Measurements from ENCODE around the gene PCDH9. TPM values are rescaled to one million over a fixed set of nuclear protein-coding genes. Genes with fewer than 3 reads are reported as not detected.

The PCDH9 gene
- total and polyA plus RNA-seq, 10 of the 15 experiments (the other 5 are each of a cell fraction or from before 2014, with no cell fraction given) = 0.02 to 2.3 (median 0.05) TPM; not detected in 1

GRCh38 chr13:66922444-66922843 lies 307.7 kb downstream of the PCDH9 start:
- no TSS peak for BruUV-seq (replicated peaks)
- Histone ChIP-seq H2AFZ (ENCODE audit: control insufficient read depth, low read depth, low read length) (no peak overlapping the region), H3K27me3 (replicated peaks in 1 of 2; ENCODE audit: control insufficient read depth in 2 of 2, insufficient read depth in 2 of 2, low read length in 1 of 2) (no peaks in the 10 kb centered on the region), H4K20me1 (ENCODE audit: control insufficient read depth, insufficient read depth) (no peaks in the 10 kb centered on the region), H3K27ac (ENCODE audit: control insufficient read depth, insufficient read depth) (no peak overlapping the region), H3K4me2 (ENCODE audit: control insufficient read depth, insufficient read depth) (no peak overlapping the region), H3K79me2 (ENCODE audit: control insufficient read depth, insufficient read depth, low read length) (no peaks in the 10 kb centered on the region), H3K36me3 (ENCODE audit: control insufficient read depth in 2 of 2, insufficient read depth in 2 of 2, low read length in 1 of 2) (no peaks in the 10 kb centered on the region), H3K4me1 (ENCODE audit: control insufficient read depth, insufficient read depth, low read length) (no peaks in the 10 kb centered on the region), H3K9ac (ENCODE audit: control insufficient read depth, insufficient read depth, low read length) (no peak overlapping the region), H3K9me3 (replicated peaks; ENCODE audit: control insufficient read depth, insufficient read depth, low read length) (no peaks in the 10 kb centered on the region), H3K4me3 (no peak overlapping the region)
- in situ Hi-C loops (cut with MboI) (no loop called here), intact Hi-C loops (cut with micrococcal nuclease; ENCODE audit: unreplicated experiment) (no loop called here)
- 0% methylated on average over 1 of the region's 1 CpG for WGBS (ENCODE audit: insufficient coverage, insufficient replicate concordance, low lambda C conversion rate, missing lambda C conversion rate)
- SMC1A ChIA-PET (ENCODE audit: uncharacterized antibody, unreplicated experiment) = no interaction called here
- RAD21 ChIA-PET (ENCODE audit: unreplicated experiment) = no interaction called here
- TF ChIP-seq STAT3 (IDR thresholded peaks at IDR 0.05; ENCODE audit: low read depth, low read length) (no peak), MAX (IDR thresholded peaks at IDR 0.05; ENCODE audit: low read depth, low read length) (no peak), TCF3 (IDR thresholded peaks at IDR 0.05; ENCODE audit: borderline replicate concordance, insufficient read depth, low read depth, low read length) (no peak)
- FAIRE-seq = no peak
- CTCF ChIA-PET = interaction anchor here (1.0 to 2.1 kb wide), 3 partner anchors 22 to 233 kb away, joined by 3 to 5 read pairs (median 3); no protein-coding TSS in a partner anchor
- ATAC-seq = no peak
- DNase-seq (ENCODE audit: low read depth, low spot score) = no peak
- POLR2A ChIA-PET = no interaction called here

GRCh38 chr13:66921437-66921836 lies 308.7 kb downstream of the PCDH9 start:
- H3K9ac ChIP-seq (ENCODE audit: control insufficient read depth, insufficient read depth, low read length) = no peak overlapping the region
- DNase-seq (ENCODE audit: low read depth, low spot score) = no peak
- no peak overlapping the region for H3K4me2 ChIP-seq (ENCODE audit: control insufficient read depth, insufficient read depth)
- H3K79me2 ChIP-seq (ENCODE audit: control insufficient read depth, insufficient read depth, low read length) = no peaks in the 10 kb centered on the region
- no peak for FAIRE-seq
- H3K4me1 ChIP-seq (ENCODE audit: control insufficient read depth, insufficient read depth, low read length) = no peaks in the 10 kb centered on the region
- H3K4me3 ChIP-seq = no peak overlapping the region
- no TSS peak for BruUV-seq (replicated peaks)
- POLR2A ChIA-PET = no interaction called here
- H2AFZ ChIP-seq (ENCODE audit: control insufficient read depth, low read depth, low read length) = no peak overlapping the region
- no peaks in the 10 kb centered on the region for H4K20me1 ChIP-seq (ENCODE audit: control insufficient read depth, insufficient read depth)
- H3K9me3 ChIP-seq (replicated peaks; ENCODE audit: control insufficient read depth, insufficient read depth, low read length) = no peaks in the 10 kb centered on the region
- no peaks in the 10 kb centered on the region for H3K27me3 ChIP-seq (replicated peaks in 1 of 2; ENCODE audit: control insufficient read depth in 2 of 2, insufficient read depth in 2 of 2, low read length in 1 of 2)
- no peak overlapping the region for H3K27ac ChIP-seq (ENCODE audit: control insufficient read depth, insufficient read depth)
- in situ Hi-C loops (cut with MboI) (no loop called here), intact Hi-C loops (cut with micrococcal nuclease; ENCODE audit: unreplicated experiment) (no loop called here)
- H3K36me3 ChIP-seq (ENCODE audit: control insufficient read depth in 2 of 2, insufficient read depth in 2 of 2, low read length in 1 of 2) = no peaks in the 10 kb centered on the region
- CTCF ChIA-PET = interaction anchor here (1.0 to 2.1 kb wide), 2 partner anchors 23 to 34 kb away, joined by 3 to 5 read pairs; no protein-coding TSS in a partner anchor
- ATAC-seq = no peak
- whole genome bisulfite sequencing (ENCODE audit: insufficient coverage, insufficient replicate concordance, low lambda C conversion rate, missing lambda C conversion rate) = 40% methylated on average over 5 of the region's 5 CpGs
- RAD21 ChIA-PET (ENCODE audit: unreplicated experiment) = no interaction called here
- SMC1A ChIA-PET (ENCODE audit: uncharacterized antibody, unreplicated experiment) = no interaction called here
- TF ChIP-seq CREB1 (IDR thresholded peaks at IDR 0.05; ENCODE audit: low read depth) (no peak), FOS (IDR thresholded peaks at IDR 0.05; ENCODE audit: borderline replicate concordance, extremely low read depth, insufficient read length) (no peak), POLR2AphosphoS5 (IDR thresholded peaks at IDR 0.05; ENCODE audit: low read length) (no peak), IKZF1 (conservative IDR thresholded peaks at IDR 0.05) (no peak), RCOR1 (conservative IDR thresholded peaks at IDR 0.05; ENCODE audit: low read depth, low read length) (no peak), POLR2AphosphoS2 (IDR thresholded peaks at IDR 0.05; ENCODE audit: low read depth, low read length) (no peak), TCF12 (IDR thresholded peaks at IDR 0.05; ENCODE audit: low read depth, low read length) (no peak), USF2 (IDR thresholded peaks at IDR 0.05; ENCODE audit: borderline replicate concordance, low read depth, low read length) (no peak), MEF2B (IDR thresholded peaks at IDR 0.05; ENCODE audit: partially characterized antibody, poor library complexity, severe bottlenecking) (no peak), WRNIP1 (IDR thresholded peaks at IDR 0.05; ENCODE audit: borderline replicate concordance, low read depth, low read length) (no peak), ELK1 (IDR thresholded peaks at IDR 0.05; ENCODE audit: low read depth, low read length) (no peak), ZNF622 (IDR thresholded peaks at IDR 0.05) (no peak)
